Small intestine (tissue), 7 donors: ENCODE data around the gene EFEMP2. TPM values are rescaled to one million over a fixed set of nuclear protein-coding genes. Genes with fewer than 3 reads are reported as not detected.

ENCODE experiments used
- DNase-seq, 2 donors: peaks; one replicate each; pipeline versions ENCODE4 v3.0.0 to v3.0.0-alpha.2; 2013
- FAIRE-seq: peaks from 2 replicates; lab custom pipeline; 2012; peaks lifted over from hg19 to GRCh38; lab: Jason Lieb, UNC
- H3K27ac ChIP-seq, 3 donors: one replicate each; pipeline ENCODE4 v1.5.1; 2013; ENCODE audit warnings: low read length in 2 of 3, mild to moderate bottlenecking in 2 of 3, control low read depth in 1 of 3, inconsistent platforms in 1 of 3, low read depth in 1 of 3, moderate library complexity in 1 of 3
- H3K27me3 ChIP-seq, 3 donors: one replicate each; pipeline ENCODE4 v1.6.1; 2013; ENCODE audit warnings: low read length in 3 of 3, inconsistent platforms in 1 of 3; ENCODE audit not compliant: control insufficient read depth in 3 of 3, insufficient read depth in 3 of 3
- H3K36me3 ChIP-seq, 3 donors: one replicate each; pipeline ENCODE4 v1.6.1; 2013; ENCODE audit warnings: low read length in 3 of 3, inconsistent platforms in 1 of 3, low read depth in 1 of 3, mild to moderate bottlenecking in 1 of 3, moderate library complexity in 1 of 3; ENCODE audit not compliant: control insufficient read depth in 3 of 3, insufficient read depth in 2 of 3
- H3K4me1 ChIP-seq, 3 donors: one replicate each; pipeline ENCODE4 v1.6.1; 2013; ENCODE audit warnings: low read length in 2 of 3, inconsistent platforms in 1 of 3, low read depth in 1 of 3, mild to moderate bottlenecking in 1 of 3, moderate library complexity in 1 of 3; ENCODE audit not compliant: control insufficient read depth in 3 of 3, insufficient read depth in 2 of 3
- H3K4me3 ChIP-seq, 3 donors: one replicate each; pipeline ENCODE4 v1.5.1; 2013; ENCODE audit warnings: low read length in 3 of 3, control low read depth in 1 of 3, inconsistent platforms in 1 of 3, low read depth in 1 of 3, mild to moderate bottlenecking in 1 of 3, moderate library complexity in 1 of 3
- H3K9me3 ChIP-seq, 2 donors: one replicate each; pipeline ENCODE4 v1.6.1; 2013; ENCODE audit warnings: low read depth in 1 of 2, low read length in 1 of 2; ENCODE audit not compliant: control insufficient read depth in 2 of 2, insufficient read depth in 1 of 2
- WGBS, 3 donors: extraction: QIAGEN DNeasy Blood & Tissue Kit; methylation state at CpG; one replicate each; pipeline ENCODE4 v1.1.7; 2013; 5-methylcytosine and 5-hydroxymethylcytosine counted together
- polyA plus RNA-seq, 4 donors: library from polyadenylated mRNA; stranded (reverse) in 3 of 4; unstranded in 1 of 4; fragments of 200-250 nt in 3 of 4; fragments of 120-200 nt in 1 of 4; gene quantifications; one replicate each; pipeline versions ENCODE4 v1.2.1 to v1.2.3, GENCODE V29; 2013
- donor health status: healthy with polysubstance abuse.
- donor health status: control.
- donor health status: control.
- donor health status: Bipolar disorder and iron deficiency.
- donor health status: healthy.

EFEMP2 gene
- polyA plus RNA-seq, 4 donors, result 4.7 to 18.0 (median 12.1) TPM

- H3K27me3 ChIP-seq, result no peaks in the 10 kb centered on the region
- no peak overlapping the region for H3K27ac ChIP-seq
- FAIRE-seq, result no peak
- no peak overlapping the region for H3K4me3 ChIP-seq
- no peak for DNase-seq
- 61 to 75% (median 64%) methylated on average over 7 of the region's 7 CpGs for WGBS, 3 donors
- peaks cover 0 to 49% (median 13%) of the 10 kb centered on the region in 3 donors for H3K36me3 ChIP-seq
- H3K4me1 ChIP-seq, result peaks cover 0 to 4% (median 2%) of the 10 kb centered on the region in 3 donors
- no peaks in the 10 kb centered on the region for H3K9me3 ChIP-seq
These were observed 7.4 kb upstream of the EFEMP2 start for GRCh38 chr11:65880027-65880426.

- 33 to 65% (median 56%) methylated on average over 7 of the region's 7 CpGs for WGBS, 3 donors
- FAIRE-seq, result no peak
- H3K9me3 ChIP-seq, result no peaks in the 10 kb centered on the region
- H3K4me3 ChIP-seq, result no peak within 1 kb of the TSS
- H3K27ac ChIP-seq, result peak within 1 kb of the TSS in 1 of 3 donors; percentile 25
- H3K36me3 ChIP-seq, result peaks cover 0 to 44% (median 13%) of the 10 kb centered on the region in 3 donors
- no peaks in the 10 kb centered on the region for H3K4me1 ChIP-seq
- no peak for DNase-seq
- no peaks in the 10 kb centered on the region for H3K27me3 ChIP-seq
These were observed 7.0 kb upstream of the EFEMP2 start, which contains the start of gene CTSW for GRCh38 chr11:65879617-65880016. Gene CTSW (plus strand): TSS chr11:65879837. CDS start chr11:65879855, 18 bp downstream.

GRCh38 chr11:65873318-65874156 is 937 bp upstream of the EFEMP2 start:
- Histone ChIP-seq H3K4me3 (peak overlapping the region; percentile 25 to 74 (median 48)), H3K27ac (peak overlapping the region in 2 of 3 donors; percentile 70 to 78), H3K27me3 (peaks cover 0 to 12% (median 0%) of the 10 kb centered on the region in 3 donors), H3K4me1 (peaks cover 0 to 15% (median 0%) of the 10 kb centered on the region in 3 donors), H3K36me3 (peaks cover 0 to 19% (median 0%) of the 10 kb centered on the region in 3 donors), H3K9me3 (no peaks in the 10 kb centered on the region)
- 4 to 8% (median 7%) methylated on average over 34 to 54 of the region's 54 CpGs for WGBS, 3 donors
- FAIRE-seq (no peak), DNase-seq (peak; percentile 94 to 96)

- peak overlapping the region; percentile 35 to 48 (median 43) for H3K4me3 ChIP-seq
- FAIRE-seq, result no peak
- WGBS, 3 donors, result 46 to 65% (median 57%) methylated on average over 24 to 26 of the region's 26 CpGs
- peaks cover 0 to 35% (median 3%) of the 10 kb centered on the region in 3 donors for H3K36me3 ChIP-seq
- peak overlapping the region in 2 of 3 donors; percentile 66 to 77 for H3K27ac ChIP-seq
- peaks cover 0 to 15% (median 0%) of the 10 kb centered on the region in 3 donors for H3K4me1 ChIP-seq
- H3K9me3 ChIP-seq, result no peaks in the 10 kb centered on the region
- H3K27me3 ChIP-seq, result peaks cover 0 to 12% (median 0%) of the 10 kb centered on the region in 3 donors
- no peak for DNase-seq
These were observed 620 bp downstream of the EFEMP2 start for GRCh38 chr11:65871811-65872548.

- Histone ChIP-seq H3K36me3 (peaks cover 3 to 44% (median 4%) of the 10 kb centered on the region in 3 donors), H3K9me3 (no peaks in the 10 kb centered on the region), H3K27ac (peak overlapping the region in 1 of 3 donors; percentile 77), H3K4me3 (no peak overlapping the region), H3K27me3 (peaks cover 0 to 12% (median 0%) of the 10 kb centered on the region in 3 donors), H3K4me1 (peaks cover 0 to 15% (median 0%) of the 10 kb centered on the region in 3 donors)
- DNase-seq (no peak), FAIRE-seq (no peak)
- 66 to 68% (median 66%) methylated on average over 24 of the region's 24 CpGs for WGBS, 3 donors
These were observed 1.6 kb downstream of the EFEMP2 start for GRCh38 chr11:65870706-65871681.

- 36 to 66% (median 47%) methylated on average over 11 of the region's 11 CpGs for WGBS, 3 donors
- Histone ChIP-seq H3K27me3 (peaks cover 0 to 12% (median 0%) of the 10 kb centered on the region in 3 donors), H3K9me3 (no peaks in the 10 kb centered on the region), H3K4me3 (no peak overlapping the region), H3K36me3 (peaks cover 4 to 51% (median 8%) of the 10 kb centered on the region in 3 donors), H3K27ac (no peak overlapping the region), H3K4me1 (peaks cover 0 to 15% (median 0%) of the 10 kb centered on the region in 3 donors)
- DNase-seq (no peak), FAIRE-seq (no peak)
These were observed 2.3 kb downstream of the EFEMP2 start for GRCh38 chr11:65870307-65870658.

GRCh38 chr11:65869643-65870306 is 2.8 kb downstream of the EFEMP2 start:
- Histone ChIP-seq H3K9me3 (no peaks in the 10 kb centered on the region), H3K36me3 (peaks cover 4 to 56% (median 12%) of the 10 kb centered on the region in 3 donors), H3K27ac (no peak overlapping the region), H3K27me3 (peaks cover 0 to 12% (median 0%) of the 10 kb centered on the region in 3 donors), H3K4me3 (no peak overlapping the region), H3K4me1 (peaks cover 0 to 15% (median 0%) of the 10 kb centered on the region in 3 donors)
- DNase-seq (no peak), FAIRE-seq (no peak)
- 61 to 80% (median 64%) methylated on average over 24 of the region's 24 CpGs for WGBS, 3 donors
